Measurements from ENCODE around the gene TTC19.

The TTC19 gene

GRCh38 chr17:16040710-16041251, 41.2 kb downstream of the TTC19 start:
- no peaks in the 10 kb centered on the region for H4K20me1 ChIP-seq (ENCODE audit: insufficient read depth, low read length)
- TF ChIP-seq CTCF (IDR thresholded peaks at IDR 0.05; ENCODE audit: low read depth, low read length), result no peak
- TF ChIP-seq EZH2phosphoT487 (IDR thresholded peaks at IDR 0.05; ENCODE audit: low read depth), result no peak
- H3K79me2 ChIP-seq (ENCODE audit: low read length), result no peaks in the 10 kb centered on the region
- H3K4me2 ChIP-seq (ENCODE audit: low read length), result no peak overlapping the region
- H2AFZ ChIP-seq (ENCODE audit: low read depth, low read length), result no peak overlapping the region
- H3K27ac ChIP-seq (ENCODE audit: low read length), result no peak overlapping the region
- peaks cover 16% of the 10 kb centered on the region for H3K36me3 ChIP-seq (replicated peaks; ENCODE audit: low read depth, low read length)
- H3K4me3 ChIP-seq (ENCODE audit: low read length), result no peak overlapping the region
- H3K9ac ChIP-seq (ENCODE audit: low read length), result no peak overlapping the region
- no peaks in the 10 kb centered on the region for H3K9me3 ChIP-seq (ENCODE audit: insufficient read depth, low read length)
- no peaks in the 10 kb centered on the region for H3K27me3 ChIP-seq (ENCODE audit: low read depth, low read length)
- peaks cover 4% of the 10 kb centered on the region; the same call in 1 of the 2 replicates for H3K4me1 ChIP-seq (ENCODE audit: low read length)

GRCh38 chr17:16044487-16044886, 44.9 kb downstream of the TTC19 start:
- Histone ChIP-seq H3K4me2 (ENCODE audit: low read length) (no peak overlapping the region), H3K36me3 (replicated peaks; ENCODE audit: low read depth, low read length) (peaks cover 19% of the 10 kb centered on the region), H4K20me1 (ENCODE audit: insufficient read depth, low read length) (no peaks in the 10 kb centered on the region), H2AFZ (ENCODE audit: low read depth, low read length) (no peak overlapping the region), H3K4me1 (ENCODE audit: low read length) (no peaks in the 10 kb centered on the region), H3K27ac (ENCODE audit: low read length) (no peak overlapping the region), H3K79me2 (ENCODE audit: low read length) (no peaks in the 10 kb centered on the region), H3K9ac (ENCODE audit: low read length) (no peak overlapping the region), H3K27me3 (ENCODE audit: low read depth, low read length) (no peaks in the 10 kb centered on the region), H3K4me3 (ENCODE audit: low read length) (no peak overlapping the region), H3K9me3 (ENCODE audit: insufficient read depth, low read length) (no peaks in the 10 kb centered on the region)
- TF ChIP-seq CTCF (IDR thresholded peaks at IDR 0.05; ENCODE audit: low read depth, low read length), result no peak
- TF ChIP-seq EZH2phosphoT487 (IDR thresholded peaks at IDR 0.05; ENCODE audit: low read depth), result no peak

GRCh38 chr17:16046966-16047365, 47.3 kb downstream of the TTC19 start:
- Histone ChIP-seq H3K27ac (ENCODE audit: low read length) (no peak overlapping the region), H3K4me3 (ENCODE audit: low read length) (no peak overlapping the region), H3K36me3 (replicated peaks; ENCODE audit: low read depth, low read length) (peaks cover 19% of the 10 kb centered on the region), H3K4me1 (ENCODE audit: low read length) (no peaks in the 10 kb centered on the region), H3K79me2 (ENCODE audit: low read length) (no peaks in the 10 kb centered on the region), H3K9me3 (ENCODE audit: insufficient read depth, low read length) (no peaks in the 10 kb centered on the region), H3K9ac (ENCODE audit: low read length) (no peak overlapping the region), H3K27me3 (ENCODE audit: low read depth, low read length) (no peaks in the 10 kb centered on the region), H2AFZ (ENCODE audit: low read depth, low read length) (no peak overlapping the region), H4K20me1 (ENCODE audit: insufficient read depth, low read length) (no peaks in the 10 kb centered on the region), H3K4me2 (ENCODE audit: low read length) (no peak overlapping the region)
- TF ChIP-seq EZH2phosphoT487 (IDR thresholded peaks at IDR 0.05; ENCODE audit: low read depth) (no peak), CTCF (IDR thresholded peaks at IDR 0.05; ENCODE audit: low read depth, low read length) (no peak)

GRCh38 chr17:16048811-16049449, 49.3 kb downstream of the TTC19 start:
- no peaks in the 10 kb centered on the region for H3K4me1 ChIP-seq (ENCODE audit: low read length)
- no peaks in the 10 kb centered on the region for H4K20me1 ChIP-seq (ENCODE audit: insufficient read depth, low read length)
- H3K79me2 ChIP-seq (ENCODE audit: low read length), result no peaks in the 10 kb centered on the region
- H3K9me3 ChIP-seq (ENCODE audit: insufficient read depth, low read length), result no peaks in the 10 kb centered on the region
- H3K4me3 ChIP-seq (ENCODE audit: low read length), result no peak overlapping the region
- no peaks in the 10 kb centered on the region for H3K27me3 ChIP-seq (ENCODE audit: low read depth, low read length)
- H3K9ac ChIP-seq (ENCODE audit: low read length), result no peak overlapping the region
- H3K36me3 ChIP-seq (replicated peaks; ENCODE audit: low read depth, low read length), result peaks cover 15% of the 10 kb centered on the region
- H2AFZ ChIP-seq (ENCODE audit: low read depth, low read length), result no peak overlapping the region
- no peak for TF ChIP-seq EZH2phosphoT487 (IDR thresholded peaks at IDR 0.05; ENCODE audit: low read depth)
- no peak for TF ChIP-seq CTCF (IDR thresholded peaks at IDR 0.05; ENCODE audit: low read depth, low read length)
- no peak overlapping the region for H3K27ac ChIP-seq (ENCODE audit: low read length)
- no peak overlapping the region for H3K4me2 ChIP-seq (ENCODE audit: low read length)

All from OCI-LY3 (cell line).